PFSK-1 (cell line): ENCODE data around the gene TTYH2.

Experiments used
- FOXP2 ChIP-seq: optimal IDR thresholded peaks from 2 replicates; pipeline ENCODE3; 2011; ENCODE audit warnings: borderline replicate concordance, control low read depth, inconsistent platforms; ENCODE audit not compliant: insufficient read depth; ENCODE audit errors: extremely low read length, extremely low read depth
- POLR2AphosphoS5 ChIP-seq: IDR thresholded peaks from 2 replicates; pipeline ENCODE4 v1.6.1; 2012; ENCODE audit warnings: low read depth, mild to moderate bottlenecking, control low read depth, low read length, moderate library complexity
- SIN3A ChIP-seq: IDR thresholded peaks from 2 replicates; pipeline ENCODE4 v1.6.1; 2012; ENCODE audit warnings: mild to moderate bottlenecking, low read length, moderate library complexity, borderline replicate concordance; ENCODE audit not compliant: insufficient read depth
- TAF1 ChIP-seq: IDR thresholded peaks from 2 replicates; pipeline ENCODE4 v1.6.1; 2012; ENCODE audit warnings: low read length, control low read depth, borderline replicate concordance; ENCODE audit not compliant: insufficient read depth
- TF ChIP-seq, protein P1 (sequence below), 2 experiments: IDR thresholded peaks; 2 replicates each; pipeline versions ENCODE4 v1.6.1 to v1.8.0; 2011 to 2012; ENCODE audit warnings: low read depth in 2 of 2, low read length in 2 of 2, control low read depth in 1 of 2, inconsistent platforms in 1 of 2, mild to moderate bottlenecking in 1 of 2, moderate library complexity in 1 of 2; ENCODE audit not compliant: insufficient read depth in 1 of 2

Gene TTYH2

DNA sequence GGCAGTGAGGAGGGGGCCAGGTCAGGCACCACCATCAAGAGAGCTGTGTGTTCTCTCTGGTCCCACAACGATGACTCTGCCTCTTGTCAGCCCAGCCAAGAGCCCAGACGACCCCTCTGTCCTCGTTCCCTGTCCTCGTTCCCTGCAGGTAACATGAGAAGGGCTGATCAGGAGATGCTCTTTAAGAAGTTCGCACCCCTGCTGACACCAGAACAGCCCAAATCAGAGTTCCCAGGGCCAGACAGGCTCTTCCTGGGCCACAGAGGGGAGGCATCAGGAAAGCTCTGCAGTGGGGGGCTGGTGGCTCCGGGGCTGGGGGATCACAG is 47.1 kb downstream of the TTYH2 start:
- TF ChIP-seq POLR2AphosphoS5 (no peak), TAF1 (no peak), FOXP2 (no peak), SIN3A (no peak)
- TF ChIP-seq, protein P1, sequence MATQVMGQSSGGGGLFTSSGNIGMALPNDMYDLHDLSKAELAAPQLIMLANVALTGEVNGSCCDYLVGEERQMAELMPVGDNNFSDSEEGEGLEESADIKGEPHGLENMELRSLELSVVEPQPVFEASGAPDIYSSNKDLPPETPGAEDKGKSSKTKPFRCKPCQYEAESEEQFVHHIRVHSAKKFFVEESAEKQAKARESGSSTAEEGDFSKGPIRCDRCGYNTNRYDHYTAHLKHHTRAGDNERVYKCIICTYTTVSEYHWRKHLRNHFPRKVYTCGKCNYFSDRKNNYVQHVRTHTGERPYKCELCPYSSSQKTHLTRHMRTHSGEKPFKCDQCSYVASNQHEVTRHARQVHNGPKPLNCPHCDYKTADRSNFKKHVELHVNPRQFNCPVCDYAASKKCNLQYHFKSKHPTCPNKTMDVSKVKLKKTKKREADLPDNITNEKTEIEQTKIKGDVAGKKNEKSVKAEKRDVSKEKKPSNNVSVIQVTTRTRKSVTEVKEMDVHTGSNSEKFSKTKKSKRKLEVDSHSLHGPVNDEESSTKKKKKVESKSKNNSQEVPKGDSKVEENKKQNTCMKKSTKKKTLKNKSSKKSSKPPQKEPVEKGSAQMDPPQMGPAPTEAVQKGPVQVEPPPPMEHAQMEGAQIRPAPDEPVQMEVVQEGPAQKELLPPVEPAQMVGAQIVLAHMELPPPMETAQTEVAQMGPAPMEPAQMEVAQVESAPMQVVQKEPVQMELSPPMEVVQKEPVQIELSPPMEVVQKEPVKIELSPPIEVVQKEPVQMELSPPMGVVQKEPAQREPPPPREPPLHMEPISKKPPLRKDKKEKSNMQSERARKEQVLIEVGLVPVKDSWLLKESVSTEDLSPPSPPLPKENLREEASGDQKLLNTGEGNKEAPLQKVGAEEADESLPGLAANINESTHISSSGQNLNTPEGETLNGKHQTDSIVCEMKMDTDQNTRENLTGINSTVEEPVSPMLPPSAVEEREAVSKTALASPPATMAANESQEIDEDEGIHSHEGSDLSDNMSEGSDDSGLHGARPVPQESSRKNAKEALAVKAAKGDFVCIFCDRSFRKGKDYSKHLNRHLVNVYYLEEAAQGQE (IDR thresholded peaks at IDR 0.05; ENCODE audit: insufficient read depth in 1 of 2, low read depth in 2 of 2, low read length in 2 of 2), result no peak

DNA sequence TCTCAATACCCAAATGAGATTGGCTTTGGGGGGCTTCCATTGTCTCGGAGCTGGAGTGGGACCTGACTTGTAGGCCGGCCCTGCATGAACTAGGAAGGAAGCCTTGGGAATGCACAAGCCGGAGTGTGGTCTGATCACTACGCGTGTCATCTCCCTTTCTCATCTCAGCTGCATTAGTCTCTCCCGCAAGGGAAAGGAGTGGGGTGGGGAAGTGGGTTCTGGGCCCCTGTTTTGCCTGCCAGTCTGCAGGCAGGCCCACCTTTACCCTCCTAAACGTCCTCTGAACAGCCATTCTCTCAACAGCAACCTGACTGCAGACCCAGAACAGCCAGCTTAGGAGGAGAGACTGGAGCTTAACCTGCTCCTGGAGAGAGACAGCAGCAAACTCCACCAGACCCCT is 49.2 kb downstream of the TTYH2 start:
- no peak for TF ChIP-seq SIN3A

DNA sequence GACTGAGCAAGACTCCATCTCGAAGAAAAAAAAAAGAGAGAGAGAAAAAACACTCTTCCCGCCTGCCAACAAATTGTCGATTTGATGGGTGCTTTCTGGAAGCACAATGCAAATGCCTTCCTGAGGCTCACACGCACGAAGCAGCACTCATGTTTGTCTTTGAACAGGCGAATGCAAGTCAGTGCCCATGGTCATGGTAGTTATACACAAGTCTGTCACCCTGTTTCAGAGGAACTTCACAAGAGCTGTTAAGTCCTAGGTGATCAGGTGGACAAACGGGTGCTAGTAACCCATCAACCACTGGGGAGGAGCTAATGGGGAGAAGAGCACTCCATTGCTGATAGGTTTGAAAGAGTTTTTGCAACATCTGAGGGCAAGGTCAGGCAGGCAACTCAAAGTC is 54.2 kb downstream of the TTYH2 start:
- TF ChIP-seq TAF1 (no peak), SIN3A (no peak), FOXP2 (no peak), POLR2AphosphoS5 (no peak)
- TF ChIP-seq, protein P1 (IDR thresholded peaks at IDR 0.05; ENCODE audit: insufficient read depth in 1 of 2, low read depth in 2 of 2, low read length in 2 of 2), result no peak

DNA sequence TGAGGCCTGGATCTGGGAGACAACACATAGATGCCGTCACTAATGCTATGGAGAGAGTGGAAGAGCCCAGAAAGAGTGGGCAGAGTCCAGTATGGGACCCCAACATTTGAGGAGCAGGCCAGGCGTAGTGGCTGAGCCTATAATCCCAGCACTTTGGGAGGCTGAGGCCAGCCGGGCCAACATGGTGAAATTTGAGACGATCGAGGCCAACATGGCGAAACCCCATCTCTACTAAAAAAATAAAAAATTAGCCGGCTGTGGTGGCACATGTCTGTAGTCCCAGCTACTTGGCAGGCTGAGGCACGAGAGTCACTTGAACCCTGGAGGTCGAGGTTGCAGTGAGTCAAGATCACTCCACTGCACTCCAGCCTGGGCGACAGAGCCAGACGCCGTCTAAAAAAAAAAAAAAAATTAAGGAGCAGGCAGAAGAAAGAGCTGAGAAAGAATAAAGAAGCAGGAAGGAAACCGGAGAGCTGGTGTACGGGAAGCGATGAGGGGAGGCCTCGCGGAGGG is 54.7 kb downstream of the TTYH2 start:
- TF ChIP-seq, protein P1 (IDR thresholded peaks at IDR 0.05; ENCODE audit: insufficient read depth in 1 of 2, low read depth in 2 of 2, low read length in 2 of 2), result no peak
- no peak for TF ChIP-seq TAF1
- no peak for TF ChIP-seq SIN3A
- no peak for TF ChIP-seq POLR2AphosphoS5
- TF ChIP-seq FOXP2, result no peak

DNA sequence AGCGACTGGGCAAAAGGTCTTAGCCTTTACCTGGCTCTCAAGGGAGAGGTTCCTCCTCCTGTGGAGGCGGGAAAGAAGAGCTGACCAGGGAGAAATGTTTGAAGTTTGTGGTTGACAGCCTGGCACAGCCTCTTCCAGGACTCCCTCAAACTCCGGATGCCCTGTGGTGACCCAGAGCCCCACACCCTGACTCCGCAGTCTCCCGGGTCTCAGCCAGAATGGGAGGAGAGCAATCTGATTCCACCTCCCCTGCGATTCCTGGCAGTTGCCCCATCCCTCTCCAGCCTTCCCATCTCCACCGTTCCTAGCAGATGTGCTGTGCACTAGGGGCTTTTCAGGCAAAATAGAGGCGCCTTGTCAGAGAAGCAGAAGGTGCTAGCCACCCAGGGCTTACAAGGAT is 55.2 kb downstream of the TTYH2 start:
- TF ChIP-seq SIN3A (no peak), FOXP2 (no peak), POLR2AphosphoS5 (no peak), TAF1 (no peak)
- TF ChIP-seq, protein P1 (IDR thresholded peaks at IDR 0.05; ENCODE audit: insufficient read depth in 1 of 2, low read depth in 2 of 2, low read length in 2 of 2), result no peak
